ENCODE measurements around the gene PPM1M. TPM values are rescaled to one million over a fixed set of nuclear protein-coding genes. Genes with fewer than 3 reads are reported as not detected.

Gene PPM1M
- polyA plus RNA-seq, 1 donor from 2014 or later, result 1.1 TPM

GRCh38 chr3:52243791-52244628 is 1.5 kb upstream of the PPM1M start:
- Histone ChIP-seq H3K36me3 (ENCODE audit: insufficient read depth, low read length) (no peaks in the 10 kb centered on the region), H3K9ac (ENCODE audit: low read length) (no peak overlapping the region), H3K4me3 (ENCODE audit: low read length) (no peak overlapping the region), H3K27me3 (ENCODE audit: insufficient read depth, low read depth, low read length) (peaks cover 35% of the 10 kb centered on the region), H3K9me2 (ENCODE audit: insufficient read depth, low read length) (no peaks in the 10 kb centered on the region), H3K79me2 (replicated peaks; ENCODE audit: insufficient read depth, low read length) (no peaks in the 10 kb centered on the region), H2AFZ (ENCODE audit: low read depth, low read length) (no peak overlapping the region), H4K20me1 (ENCODE audit: insufficient read depth) (no peaks in the 10 kb centered on the region), H3K9me3 (ENCODE audit: low read length) (no peaks in the 10 kb centered on the region), H3F3A (ENCODE audit: insufficient read depth, low read length, poor library complexity, severe bottlenecking) (no peaks in the 10 kb centered on the region), H3K27ac (ENCODE audit: low read length) (no peak overlapping the region), H3K4me2 (ENCODE audit: low read length) (no peak overlapping the region)
- TF ChIP-seq MXI1 (conservative IDR thresholded peaks at IDR 0.05; ENCODE audit: poor library complexity, severe bottlenecking), result no peak
- no peak for TF ChIP-seq EZH2 (IDR thresholded peaks at IDR 0.05; ENCODE audit: borderline replicate concordance, insufficient read depth, low read length, poor library complexity, severe bottlenecking)
- no peak for TF ChIP-seq SMC3 (conservative IDR thresholded peaks at IDR 0.05; ENCODE audit: poor library complexity)
- no peak for TF ChIP-seq CTCF (IDR thresholded peaks at IDR 0.05; ENCODE audit: poor library complexity, severe bottlenecking)
- TF ChIP-seq RAD21 (conservative IDR thresholded peaks at IDR 0.05), result no peak
- no peak for TF ChIP-seq TAF1 (IDR thresholded peaks at IDR 0.05; ENCODE audit: low read depth)

GRCh38 chr3:52246264-52246620 is 683 bp downstream of the PPM1M start:
- Histone ChIP-seq H3K4me2 (ENCODE audit: low read length) (no peak overlapping the region), H3F3A (ENCODE audit: insufficient read depth, low read length, poor library complexity, severe bottlenecking) (no peaks in the 10 kb centered on the region), H3K9me3 (ENCODE audit: low read length) (no peaks in the 10 kb centered on the region), H3K27ac (ENCODE audit: low read length) (no peak overlapping the region), H3K79me2 (replicated peaks; ENCODE audit: insufficient read depth, low read length) (no peaks in the 10 kb centered on the region), H3K27me3 (ENCODE audit: insufficient read depth, low read depth, low read length) (peaks cover 35% of the 10 kb centered on the region), H3K9ac (ENCODE audit: low read length) (no peak overlapping the region), H4K20me1 (ENCODE audit: insufficient read depth) (no peaks in the 10 kb centered on the region), H3K4me3 (ENCODE audit: low read length) (peak overlapping the region; percentile 45), H2AFZ (ENCODE audit: low read depth, low read length) (no peak overlapping the region), H3K9me2 (ENCODE audit: insufficient read depth, low read length) (no peaks in the 10 kb centered on the region), H3K36me3 (ENCODE audit: insufficient read depth, low read length) (no peaks in the 10 kb centered on the region)
- no peak for TF ChIP-seq POLR2AphosphoS5 (IDR thresholded peaks at IDR 0.05)
- no peak for TF ChIP-seq EP300 (conservative IDR thresholded peaks at IDR 0.05; ENCODE audit: poor library complexity, severe bottlenecking)
- no peak for TF ChIP-seq SMC3 (conservative IDR thresholded peaks at IDR 0.05; ENCODE audit: poor library complexity)
- no peak for TF ChIP-seq TAF1 (IDR thresholded peaks at IDR 0.05; ENCODE audit: low read depth)
- TF ChIP-seq EZH2 (IDR thresholded peaks at IDR 0.05; ENCODE audit: borderline replicate concordance, insufficient read depth, low read length, poor library complexity, severe bottlenecking), result no peak
- TF ChIP-seq MXI1 (conservative IDR thresholded peaks at IDR 0.05; ENCODE audit: poor library complexity, severe bottlenecking), result no peak
- TF ChIP-seq CTCF (IDR thresholded peaks at IDR 0.05; ENCODE audit: poor library complexity, severe bottlenecking), result no peak
- no peak for TF ChIP-seq RAD21 (conservative IDR thresholded peaks at IDR 0.05)
- TF ChIP-seq REST (IDR thresholded peaks at IDR 0.05; ENCODE audit: borderline replicate concordance), result no peak
